IMR-90 (cell line): Measurements from ENCODE around the gene SDC3. TPM values are rescaled to one million over a fixed set of nuclear protein-coding genes. Genes with fewer than 3 reads are reported as not detected.

Source experiments
- FOS ChIP-seq: fragments of 150-350 bp; IDR thresholded peaks from 2 replicates; pipeline ENCODE4 v1.6.1; 2016; ENCODE audit warnings: low read depth, low read length
- SMC3 ChIP-seq: fragments of 150-350 bp; IDR thresholded peaks from 2 replicates; pipeline ENCODE4 v1.6.1; 2016; ENCODE audit warnings: low read depth, mild to moderate bottlenecking, antibody characterized with exemption, low read length, moderate library complexity
- polyA plus RNA-seq, 3 experiments: library from polyadenylated mRNA; depleted of rRNA; stranded (reverse); fragments of >200 nt; gene quantifications; 2 replicates each; pipeline ENCODE4 v1.2.3, GENCODE V29; 2012; ENCODE audit warnings: low replicate concordance in 1 of 3
- total RNA-seq: library from RNA; depleted of rRNA; stranded (reverse); fragments of >200 nt; gene quantifications from 2 replicates; pipeline ENCODE4 v1.2.3, GENCODE V29; 2012
- TF ChIP-seq, protein P1 (sequence below): fragments of 150-350 bp; IDR thresholded peaks from 2 replicates; pipeline ENCODE4 v1.6.1; 2016; ENCODE audit warnings: low read depth, mild to moderate bottlenecking, low read length, moderate library complexity, borderline replicate concordance

The SDC3 gene
- total and polyA plus RNA-seq, 2 of the 4 experiments (the other 2 are of a cell fraction), result 13.1 to 71.5 TPM

GRCh38 chr1:30912224-30912623 is 3.7 kb upstream of the SDC3 start (continued):
- TF ChIP-seq, protein P1, sequence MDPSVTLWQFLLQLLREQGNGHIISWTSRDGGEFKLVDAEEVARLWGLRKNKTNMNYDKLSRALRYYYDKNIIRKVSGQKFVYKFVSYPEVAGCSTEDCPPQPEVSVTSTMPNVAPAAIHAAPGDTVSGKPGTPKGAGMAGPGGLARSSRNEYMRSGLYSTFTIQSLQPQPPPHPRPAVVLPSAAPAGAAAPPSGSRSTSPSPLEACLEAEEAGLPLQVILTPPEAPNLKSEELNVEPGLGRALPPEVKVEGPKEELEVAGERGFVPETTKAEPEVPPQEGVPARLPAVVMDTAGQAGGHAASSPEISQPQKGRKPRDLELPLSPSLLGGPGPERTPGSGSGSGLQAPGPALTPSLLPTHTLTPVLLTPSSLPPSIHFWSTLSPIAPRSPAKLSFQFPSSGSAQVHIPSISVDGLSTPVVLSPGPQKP, result no peak
- TF ChIP-seq SMC3 (no peak), FOS (no peak)
